ENCODE results near the gene AJM1. TPM values are rescaled to one million over a fixed set of nuclear protein-coding genes. Genes with fewer than 3 reads are reported as not detected.

AJM1 gene
- total RNA-seq, 1 experiment from 2014 or later, result 3.6 TPM

GRCh38 chr9:136804509-136805206 is 37.6 kb upstream of the AJM1 start:
- intact Hi-C loops (cut with micrococcal nuclease; ENCODE audit: unreplicated experiment), result loop anchor here (5.0 kb wide), 1 partner anchor 43 kb away; the partner anchor contains the start of gene PHPT1
- peaks cover 13% of the 10 kb centered on the region; the same call in 1 of the 2 replicates for H3K4me1 ChIP-seq
- H3K9me3 ChIP-seq, result no peaks in the 10 kb centered on the region
- DNase-seq, result no peak
- Mint-ChIP-seq H3K27ac (ENCODE audit: unreplicated experiment) (no peak overlapping the region), H3K4me3 (ENCODE audit: unreplicated experiment) (no peak overlapping the region), H3K36me3 (ENCODE audit: insufficient read depth, unreplicated experiment) (peaks cover 53% of the 10 kb centered on the region), H3K9me3 (ENCODE audit: unreplicated experiment) (no peaks in the 10 kb centered on the region), H3K27me3 (ENCODE audit: insufficient read depth, unreplicated experiment) (no peaks in the 10 kb centered on the region), H3K4me1 (ENCODE audit: low read depth, unreplicated experiment) (peaks cover 6% of the 10 kb centered on the region)
- no TSS peak for BruUV-seq (replicated peaks)
- H3K27me3 ChIP-seq (replicated peaks; ENCODE audit: control insufficient read depth, insufficient read depth, low read length), result no peaks in the 10 kb centered on the region
- ChIA-PET POLR2A (interaction anchor here (0.6 kb wide), 1 partner anchor 276 kb away, joined by 3 read pairs; no protein-coding TSS in a partner anchor), CTCF (no interaction called here)
- peaks cover 3% of the 10 kb centered on the region for H3K36me3 ChIP-seq (ENCODE audit: control insufficient read depth, insufficient read depth, low read length)
- no peak overlapping the region for H3K4me3 ChIP-seq (ENCODE audit: low read depth, low read length)
- no peak for TF ChIP-seq CTCF (IDR thresholded peaks at IDR 0.05; ENCODE audit: insufficient read depth in 1 of 2, low read depth in 1 of 2, low read length in 1 of 2, severe bottlenecking in 1 of 2, unreplicated experiment in 1 of 2)

DNA sequence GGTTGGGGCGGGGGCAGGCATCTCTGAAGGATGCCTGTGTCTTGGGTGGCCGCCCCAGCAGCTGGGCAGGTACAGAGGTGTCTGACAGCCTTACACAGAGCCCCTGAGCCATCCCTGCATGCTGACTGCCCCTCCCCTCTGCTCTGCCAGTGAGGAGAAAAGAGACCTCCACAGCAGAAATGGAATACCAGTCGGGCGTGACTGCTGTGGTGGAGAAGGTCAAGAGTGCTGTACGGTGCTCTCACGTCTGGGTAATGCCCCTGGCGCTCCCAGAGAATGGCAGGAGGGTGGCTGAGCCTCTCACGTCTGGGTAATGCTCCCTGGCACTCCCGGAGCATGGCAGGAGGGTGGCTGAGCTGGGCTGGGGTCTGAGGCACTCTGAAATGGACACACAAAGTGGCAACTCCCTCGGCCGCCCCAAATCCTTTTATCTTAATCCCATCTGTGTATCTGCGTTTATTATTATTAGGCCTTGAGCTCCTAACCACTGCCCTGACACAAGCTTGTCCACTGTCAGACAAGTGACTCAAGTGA is 37.0 kb upstream of the AJM1 start:
- Histone ChIP-seq H3K4me3 (ENCODE audit: low read depth, low read length) (no peak overlapping the region), H3K27me3 (replicated peaks; ENCODE audit: control insufficient read depth, insufficient read depth, low read length) (no peaks in the 10 kb centered on the region), H3K9me3 (no peaks in the 10 kb centered on the region), H3K4me1 (peaks cover 18% of the 10 kb centered on the region; the same call in 1 of the 2 replicates), H3K36me3 (ENCODE audit: control insufficient read depth, insufficient read depth, low read length) (peaks cover 3% of the 10 kb centered on the region)
- Mint-ChIP-seq H3K27me3 (ENCODE audit: insufficient read depth, unreplicated experiment) (no peaks in the 10 kb centered on the region), H3K9me3 (ENCODE audit: unreplicated experiment) (no peaks in the 10 kb centered on the region), H3K4me1 (ENCODE audit: low read depth, unreplicated experiment) (peaks cover 6% of the 10 kb centered on the region), H3K36me3 (ENCODE audit: insufficient read depth, unreplicated experiment) (peaks cover 53% of the 10 kb centered on the region), H3K27ac (ENCODE audit: unreplicated experiment) (no peak overlapping the region), H3K4me3 (ENCODE audit: unreplicated experiment) (peak overlapping the region; percentile 31)
- no peak for DNase-seq
- TF ChIP-seq CTCF (IDR thresholded peaks at IDR 0.05; ENCODE audit: insufficient read depth in 1 of 2, low read depth in 1 of 2, low read length in 1 of 2, severe bottlenecking in 1 of 2, unreplicated experiment in 1 of 2), result no peak
- BruUV-seq (replicated peaks), result no TSS peak
- POLR2A ChIA-PET, result no interaction called here
- CTCF ChIA-PET, result interaction anchor here (1.6 kb wide), 1 partner anchor 13 kb away, joined by 4 read pairs; no protein-coding TSS in a partner anchor
- intact Hi-C loops (cut with micrococcal nuclease; ENCODE audit: unreplicated experiment), result loop anchor here (5.0 kb wide), 1 partner anchor 42 kb away; the partner anchor contains the start of gene PHPT1

- no peak overlapping the region for H3K27ac Mint-ChIP-seq (ENCODE audit: unreplicated experiment)
- H3K9me3 Mint-ChIP-seq (ENCODE audit: unreplicated experiment), result no peaks in the 10 kb centered on the region
- Histone ChIP-seq H3K27me3 (replicated peaks; ENCODE audit: control insufficient read depth, insufficient read depth, low read length) (no peaks in the 10 kb centered on the region), H3K4me1 (peaks cover 18% of the 10 kb centered on the region; the same call in 1 of the 2 replicates), H3K9me3 (no peaks in the 10 kb centered on the region), H3K36me3 (ENCODE audit: control insufficient read depth, insufficient read depth, low read length) (peaks cover 3% of the 10 kb centered on the region), H3K4me3 (ENCODE audit: low read depth, low read length) (peak overlapping the region; percentile 90)
- H3K36me3 Mint-ChIP-seq (ENCODE audit: insufficient read depth, unreplicated experiment), result peaks cover 52% of the 10 kb centered on the region
- no TSS peak for BruUV-seq (replicated peaks)
- H3K4me1 Mint-ChIP-seq (ENCODE audit: low read depth, unreplicated experiment), result peaks cover 6% of the 10 kb centered on the region
- H3K27me3 Mint-ChIP-seq (ENCODE audit: insufficient read depth, unreplicated experiment), result no peaks in the 10 kb centered on the region
- H3K4me3 Mint-ChIP-seq (ENCODE audit: unreplicated experiment), result peak overlapping the region; percentile 75
- no peak for TF ChIP-seq CTCF (IDR thresholded peaks at IDR 0.05; ENCODE audit: insufficient read depth in 1 of 2, low read depth in 1 of 2, low read length in 1 of 2, severe bottlenecking in 1 of 2, unreplicated experiment in 1 of 2)
- no peak for DNase-seq
- ChIA-PET CTCF (interaction anchor here (1.6 kb wide), 1 partner anchor 14 kb away, joined by 4 read pairs; no protein-coding TSS in a partner anchor), POLR2A (interaction anchor here (0.8 kb wide), 1 partner anchor 80 kb away, joined by 3 read pairs; the partner anchor contains the start of gene TRAF2)
- intact Hi-C loops (cut with micrococcal nuclease; ENCODE audit: unreplicated experiment), result loop anchor here (5.0 kb wide), 1 partner anchor 41 kb away; the partner anchor contains the start of gene PHPT1
Observed at GRCh38 chr9:136806067-136806466, 36.2 kb upstream of the AJM1 start.
